Smooth muscle cell (in vitro differentiated cells): Measurements from ENCODE around the gene ULK4. TPM values are rescaled to one million over a fixed set of nuclear protein-coding genes. Genes with fewer than 3 reads are reported as not detected.
"Not testable (repeated sequence)": the region's sequence is repeated elsewhere in the genome, so short reads cannot be mapped to it uniquely, and the experiment has no call there.

ENCODE experiments used
- DNase-seq: peaks from one replicate; lab custom pipeline; 2025; ENCODE audit not compliant: unreplicated experiment; lab: John Stamatoyannopoulos, UW
- H2AFZ ChIP-seq: fragments of 200-600 bp; sonication (generic); 2 replicates; pipeline ENCODE4 v1.6.0; 2016; ENCODE audit warnings: antibody characterized with exemption, low read depth, mild to moderate bottlenecking
- H3F3A ChIP-seq: fragments of 200-600 bp; sonication (generic); 2 replicates; pipeline ENCODE4 v1.6.0; 2017; ENCODE audit warnings: antibody characterized with exemption, low read depth
- H3K27ac ChIP-seq: fragments of 200-600 bp; sonication (generic); 2 replicates; pipeline ENCODE4 v1.5.1; 2016; ENCODE audit warnings: low read depth, mild to moderate bottlenecking
- H3K27me3 ChIP-seq: fragments of 200-600 bp; sonication (generic); 2 replicates; pipeline ENCODE4 v1.6.1; 2016; ENCODE audit warnings: low read depth, mild to moderate bottlenecking
- H3K36me3 ChIP-seq: fragments of 200-600 bp; sonication (generic); 2 replicates; pipeline ENCODE4 v1.5.1; 2016; ENCODE audit warnings: low read depth
- H3K4me1 ChIP-seq: fragments of 200-600 bp; sonication (generic); 2 replicates; pipeline ENCODE4 v1.5.1; 2016; ENCODE audit warnings: low read depth
- H3K4me2 ChIP-seq: fragments of 200-600 bp; sonication (generic); 2 replicates; pipeline ENCODE4 v1.6.0; 2016; ENCODE audit warnings: mild to moderate bottlenecking
- H3K4me3 ChIP-seq: fragments of 200-600 bp; sonication (generic); 2 replicates; pipeline ENCODE4 v1.5.1; 2016; ENCODE audit warnings: mild to moderate bottlenecking
- H3K79me2 ChIP-seq: fragments of 200-600 bp; sonication (generic); 2 replicates; pipeline ENCODE4 v1.6.0; 2016; ENCODE audit warnings: low read depth, mild to moderate bottlenecking
- H3K9ac ChIP-seq: fragments of 200-600 bp; sonication (generic); 2 replicates; pipeline ENCODE4 v1.6.0; 2016; ENCODE audit warnings: low read depth
- H3K9me3 ChIP-seq: fragments of 200-600 bp; sonication (generic); replicated peaks from 2 replicates; pipeline ENCODE4 v1.5.1; 2016; ENCODE audit warnings: low read depth
- H4K20me1 ChIP-seq: fragments of 200-600 bp; sonication (generic); 2 replicates; pipeline ENCODE4 v1.6.0; 2016; ENCODE audit warnings: low read depth
- WGBS: methylation state at CpG from one replicate; pipeline ENCODE4 v1.1.7; 2016; ENCODE audit warnings: low lambda C conversion rate; 5-methylcytosine and 5-hydroxymethylcytosine counted together
- polyA plus RNA-seq: library from polyadenylated mRNA; unstranded; fragments of >200 nt; fragmentation: Nextera tagmentation; extraction: Ambion mirVana; gene quantifications from 2 replicates; pipeline ENCODE4 v1.2.1, GENCODE V29; 2016
- total RNA-seq: library from RNA; depleted of rRNA; stranded (reverse); fragments of >200 nt; gene quantifications from 2 replicates; pipeline ENCODE4 v1.2.3, GENCODE V29; 2014
- TF ChIP-seq, protein P1 (sequence below): fragments of 200-600 bp; sonication (generic); IDR thresholded peaks from 2 replicates; pipeline ENCODE4 v1.5.1; 2017; ENCODE audit warnings: borderline replicate concordance, mild to moderate bottlenecking, antibody characterized with exemption; ENCODE audit not compliant: insufficient read depth, poor library complexity, severe bottlenecking

Gene ULK4
- total and polyA plus RNA-seq, 2 experiments from 2014 or later, result 4.3 to 14.2 TPM

DNA sequence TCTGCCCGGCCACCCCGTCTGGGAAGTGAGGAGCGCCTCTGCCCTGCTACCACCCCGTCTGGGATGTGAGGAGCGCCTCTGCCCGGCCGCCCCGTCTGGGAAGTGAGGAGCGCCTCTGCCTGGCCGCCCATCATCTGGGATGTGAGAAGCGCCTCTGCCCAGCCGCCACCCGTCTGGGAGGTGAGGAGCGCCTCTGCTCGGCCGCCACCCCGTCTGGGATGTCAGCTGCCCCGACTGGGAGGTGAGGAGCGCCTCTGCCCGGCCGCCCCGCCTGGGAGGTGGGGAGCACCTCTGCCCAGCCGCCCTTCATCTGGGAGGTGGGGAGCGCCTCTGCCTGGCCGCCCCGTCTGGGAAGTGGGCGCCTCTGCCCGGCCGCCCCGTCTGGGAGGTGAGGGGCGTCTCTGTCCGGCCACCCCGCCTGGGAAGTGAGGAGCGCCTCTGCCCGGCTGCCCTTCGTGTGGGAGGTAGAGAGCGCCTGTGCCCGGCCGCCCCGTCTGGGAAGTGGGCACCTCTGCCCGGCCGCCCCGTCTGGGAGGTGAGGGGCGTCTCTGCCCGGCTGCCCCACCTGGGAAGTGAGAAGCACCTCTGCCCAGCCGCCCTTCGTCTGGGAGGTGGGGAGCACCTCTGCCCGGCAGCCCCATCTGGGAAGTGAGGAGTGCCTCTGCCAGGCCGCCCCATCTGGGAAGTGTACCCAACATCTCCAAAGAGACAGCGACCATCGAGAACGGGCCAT, 120.8 kb downstream of the ULK4 start:
- not testable (repeated sequence) for H2AFZ ChIP-seq, H3K4me1 ChIP-seq, DNase-seq, H3K9me3 ChIP-seq, H3K27me3 ChIP-seq, H3K4me3 ChIP-seq, H4K20me1 ChIP-seq, H3K9ac ChIP-seq, H3K4me2 ChIP-seq, H3K36me3 ChIP-seq, H3F3A ChIP-seq, H3K27ac ChIP-seq, H3K79me2 ChIP-seq
- 94% methylated on average over 46 of the region's 52 CpGs for WGBS

DNA sequence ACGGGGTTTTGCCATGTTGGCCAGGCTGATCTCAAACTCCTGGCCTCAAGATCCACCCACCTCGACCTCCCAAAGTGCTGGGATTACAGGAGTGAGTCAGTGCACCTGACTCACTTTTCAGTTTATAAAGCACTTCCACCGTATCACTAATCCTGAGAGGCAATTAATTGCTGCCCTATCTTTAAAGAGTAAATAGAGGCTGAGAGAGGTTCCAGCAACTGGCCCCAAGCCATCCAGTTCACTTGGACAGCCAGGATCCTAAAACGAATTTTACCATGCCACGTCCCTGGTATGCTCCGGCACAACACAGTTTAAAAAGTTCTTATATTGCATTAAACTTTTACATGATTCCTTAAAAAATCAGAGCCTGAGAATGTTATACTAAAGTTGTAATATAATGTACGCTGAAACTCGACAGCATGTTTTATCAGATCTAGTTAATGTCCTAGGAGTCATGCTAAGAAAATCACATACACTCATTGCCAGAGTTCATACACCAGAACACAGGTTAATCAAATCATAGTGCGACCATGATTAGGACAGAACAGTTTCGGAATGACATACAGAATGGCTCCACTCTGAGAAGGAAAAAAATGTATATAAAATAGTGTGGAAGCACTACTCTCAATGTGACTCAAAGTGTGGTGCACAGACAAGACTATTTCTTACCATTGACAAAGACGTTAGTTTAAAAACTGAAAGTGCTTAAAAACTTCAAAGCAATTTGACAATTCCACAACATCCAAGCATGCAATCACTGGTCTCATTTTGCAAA, 125.4 kb downstream of the ULK4 start:
- H2AFZ ChIP-seq, result no peak overlapping the region
- H3K36me3 ChIP-seq, result peaks cover 4% of the 10 kb centered on the region
- H3K4me2 ChIP-seq, result no peak overlapping the region
- no peaks in the 10 kb centered on the region for H3K9me3 ChIP-seq
- no peaks in the 10 kb centered on the region for H3K4me1 ChIP-seq
- TF ChIP-seq, protein P1, sequence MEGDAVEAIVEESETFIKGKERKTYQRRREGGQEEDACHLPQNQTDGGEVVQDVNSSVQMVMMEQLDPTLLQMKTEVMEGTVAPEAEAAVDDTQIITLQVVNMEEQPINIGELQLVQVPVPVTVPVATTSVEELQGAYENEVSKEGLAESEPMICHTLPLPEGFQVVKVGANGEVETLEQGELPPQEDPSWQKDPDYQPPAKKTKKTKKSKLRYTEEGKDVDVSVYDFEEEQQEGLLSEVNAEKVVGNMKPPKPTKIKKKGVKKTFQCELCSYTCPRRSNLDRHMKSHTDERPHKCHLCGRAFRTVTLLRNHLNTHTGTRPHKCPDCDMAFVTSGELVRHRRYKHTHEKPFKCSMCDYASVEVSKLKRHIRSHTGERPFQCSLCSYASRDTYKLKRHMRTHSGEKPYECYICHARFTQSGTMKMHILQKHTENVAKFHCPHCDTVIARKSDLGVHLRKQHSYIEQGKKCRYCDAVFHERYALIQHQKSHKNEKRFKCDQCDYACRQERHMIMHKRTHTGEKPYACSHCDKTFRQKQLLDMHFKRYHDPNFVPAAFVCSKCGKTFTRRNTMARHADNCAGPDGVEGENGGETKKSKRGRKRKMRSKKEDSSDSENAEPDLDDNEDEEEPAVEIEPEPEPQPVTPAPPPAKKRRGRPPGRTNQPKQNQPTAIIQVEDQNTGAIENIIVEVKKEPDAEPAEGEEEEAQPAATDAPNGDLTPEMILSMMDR, result no peak
- H3K79me2 ChIP-seq, result no peaks in the 10 kb centered on the region
- no peak overlapping the region for H3K9ac ChIP-seq
- H3F3A ChIP-seq, result no peaks in the 10 kb centered on the region
- no peak overlapping the region for H3K4me3 ChIP-seq
- H3K27me3 ChIP-seq, result no peaks in the 10 kb centered on the region
- H3K27ac ChIP-seq, result no peak overlapping the region
- no peaks in the 10 kb centered on the region for H4K20me1 ChIP-seq
- WGBS, result 72% methylated on average over 11 of the region's 11 CpGs
- no peak for DNase-seq

DNA sequence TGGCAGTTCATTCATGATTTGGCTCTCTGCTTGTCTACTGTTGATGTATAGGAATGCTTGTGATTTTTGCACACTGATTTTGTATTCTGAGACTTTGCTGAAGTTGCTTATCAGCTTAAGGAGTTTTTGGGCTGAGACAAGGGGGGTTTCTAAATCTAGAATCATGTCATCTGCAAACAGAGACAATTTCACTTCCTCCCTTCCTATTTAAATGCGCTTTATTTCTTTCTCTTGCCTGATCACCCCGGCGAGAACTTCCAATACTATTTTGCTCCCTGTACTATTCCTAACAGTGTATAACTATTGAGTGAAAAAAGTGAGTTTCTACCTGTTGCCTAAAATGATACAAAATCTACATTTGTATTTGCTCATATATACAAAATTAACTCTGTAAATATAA, 128.3 kb downstream of the ULK4 start:
- Histone ChIP-seq H3K9ac (no peak overlapping the region), H2AFZ (no peak overlapping the region), H3K4me2 (no peak overlapping the region), H3K4me1 (no peaks in the 10 kb centered on the region), H3K36me3 (peaks cover 4% of the 10 kb centered on the region), H3K27me3 (no peaks in the 10 kb centered on the region), H3K79me2 (no peaks in the 10 kb centered on the region), H3K27ac (no peak overlapping the region), H3K4me3 (no peak overlapping the region), H3F3A (no peaks in the 10 kb centered on the region), H3K9me3 (no peaks in the 10 kb centered on the region), H4K20me1 (no peaks in the 10 kb centered on the region)
- no peak for DNase-seq
- TF ChIP-seq, protein P1, result no peak
- 85% methylated on average over 3 of the region's 3 CpGs for WGBS

DNA sequence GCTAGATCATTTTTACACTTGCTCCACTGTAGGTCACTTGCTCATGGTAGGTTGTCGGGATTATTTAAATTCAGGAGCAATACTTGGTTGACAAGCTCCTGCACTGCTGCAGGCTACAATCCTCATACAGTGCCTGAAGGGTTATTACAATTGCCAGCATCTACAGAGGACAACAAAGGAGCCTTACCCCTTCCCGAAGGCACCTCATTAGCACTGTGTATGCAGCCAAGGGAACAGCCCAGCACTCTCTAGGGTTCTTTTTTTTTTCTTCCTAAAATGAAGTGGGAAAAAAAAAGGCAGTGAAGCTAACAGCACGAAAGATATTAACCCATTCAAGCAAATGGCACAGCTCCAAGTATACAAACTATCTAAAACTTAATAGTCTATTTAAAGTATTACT, 142.7 kb downstream of the ULK4 start:
- no peaks in the 10 kb centered on the region for H3F3A ChIP-seq
- no peak overlapping the region for H2AFZ ChIP-seq
- H3K79me2 ChIP-seq, result no peaks in the 10 kb centered on the region
- no peak overlapping the region for H3K9ac ChIP-seq
- WGBS, result 76% methylated on average over 3 of the region's 3 CpGs
- H3K4me3 ChIP-seq, result no peak overlapping the region
- H3K4me2 ChIP-seq, result no peak overlapping the region
- TF ChIP-seq, protein P1, result no peak
- H4K20me1 ChIP-seq, result no peaks in the 10 kb centered on the region
- DNase-seq, result no peak
- no peaks in the 10 kb centered on the region for H3K27me3 ChIP-seq
- no peaks in the 10 kb centered on the region for H3K36me3 ChIP-seq
- no peaks in the 10 kb centered on the region for H3K4me1 ChIP-seq
- H3K9me3 ChIP-seq, result no peaks in the 10 kb centered on the region
- no peak overlapping the region for H3K27ac ChIP-seq
